Tibial nerve (tissue), 4 donors: ENCODE results near the gene NAXD. TPM values are rescaled to one million over a fixed set of nuclear protein-coding genes. Genes with fewer than 3 reads are reported as not detected.

Source experiments
- DNase-seq, 2 donors: peaks; one replicate each; pipeline ENCODE4 v3.0.0-alpha.2; 2019; ENCODE audit warnings: low spot score in 2 of 2
- H3K27ac ChIP-seq, 4 donors: fragments of 200-600 bp; sonication (generic) in 3 of 4; one replicate each; pipeline ENCODE4 v1.5.1; 2017 to 2019; ENCODE audit warnings: mild to moderate bottlenecking in 1 of 4
- H3K27me3 ChIP-seq, 2 donors: fragments of 200-600 bp; sonication (generic) in 1 of 2; one replicate each; pipeline versions ENCODE4 v1.5.1 to v1.6.0; 2017 to 2019
- H3K36me3 ChIP-seq, 3 donors: fragments of 200-600 bp; sonication (generic); one replicate each; pipeline ENCODE4 v1.5.1; 2018 to 2019
- H3K4me1 ChIP-seq, 4 donors: fragments of 200-600 bp; sonication (generic) in 3 of 4; one replicate each; pipeline ENCODE4 v1.5.1; 2017 to 2019
- H3K4me3 ChIP-seq, 4 donors: fragments of 200-600 bp; sonication (generic) in 3 of 4; one replicate each; pipeline ENCODE4 v1.5.1; 2017 to 2019; ENCODE audit warnings: mild to moderate bottlenecking in 1 of 4, moderate library complexity in 1 of 4
- H3K9me3 ChIP-seq, 4 donors: fragments of 200-600 bp; sonication (generic) in 3 of 4; one replicate each; pipeline ENCODE4 v1.5.1; 2017 to 2019
- CTCF ChIP-seq, 5 experiments: fragments of 200-600 bp in 3 of 5; fragments of 450-650 bp in 2 of 5; sonication (generic) in 3 of 5; IDR thresholded peaks; one replicate each; pipeline ENCODE4 v1.5.1; 2016 to 2019; ENCODE audit warnings: antibody characterized with exemption in 5 of 5, mild to moderate bottlenecking in 3 of 5, moderate library complexity in 2 of 5
- EP300 ChIP-seq, 2 donors: sonication (generic); formaldehyde crosslinking; IDR thresholded peaks; one replicate each; pipeline ENCODE4 v1.6.1; 2017; ENCODE audit warnings: antibody characterized with exemption in 2 of 2, mild to moderate bottlenecking in 1 of 2
- POLR2A ChIP-seq, 2 donors: fragments of 450-650 bp; IDR thresholded peaks; one replicate each; pipeline ENCODE4 v1.6.1; 2017; ENCODE audit warnings: antibody characterized with exemption in 2 of 2, mild to moderate bottlenecking in 2 of 2, moderate library complexity in 2 of 2
- WGBS, 2 donors: methylation state at CpG; one replicate each; pipeline ENCODE4 v1.1.5; 2018; 5-methylcytosine and 5-hydroxymethylcytosine counted together
- total RNA-seq, 4 donors: library from RNA; depleted of rRNA; stranded (reverse); fragments of >200 nt; gene quantifications; one replicate each; pipeline ENCODE4 v1.1.0, GENCODE V29; 2016

NAXD gene
- total RNA-seq, 4 donors from 2014 or later: 27.6 to 45.7 (median 38.5) TPM

- WGBS, 2 donors: 51 to 67% methylated on average over 11 to 13 of the region's 13 CpGs
- Histone ChIP-seq H3K36me3 (peaks cover 6 to 96% (median 6%) of the 10 kb centered on the region in 3 donors), H3K4me1 (peaks cover 0 to 22% (median 3%) of the 10 kb centered on the region in 4 donors), H3K9me3 (no peaks in the 10 kb centered on the region), H3K27me3 (no peaks in the 10 kb centered on the region), H3K4me3 (no peak overlapping the region), H3K27ac (peak overlapping the region in 2 of 4 donors; percentile 49 to 64)
- no peak for DNase-seq
- TF ChIP-seq EP300 (IDR thresholded peaks at IDR 0.05) (no peak), CTCF (IDR thresholded peaks at IDR 0.05) (no peak), POLR2A (IDR thresholded peaks at IDR 0.05) (no peak)
Observed at GRCh38 chr13:110640591-110641029, 25.3 kb downstream of the NAXD start.

- peak overlapping the region in 2 of 4 donors; percentile 49 to 64 for H3K27ac ChIP-seq
- peaks cover 0 to 22% (median 3%) of the 10 kb centered on the region in 4 donors for H3K4me1 ChIP-seq
- H3K36me3 ChIP-seq: peaks cover 6 to 96% (median 6%) of the 10 kb centered on the region in 3 donors
- TF ChIP-seq EP300 (IDR thresholded peaks at IDR 0.05) (no peak), CTCF (IDR thresholded peaks at IDR 0.05) (no peak), POLR2A (IDR thresholded peaks at IDR 0.05) (no peak)
- no peaks in the 10 kb centered on the region for H3K27me3 ChIP-seq
- H3K9me3 ChIP-seq: no peaks in the 10 kb centered on the region
- WGBS, 2 donors: 65 to 74% methylated on average over 16 to 28 of the region's 29 CpGs
- no peak overlapping the region for H3K4me3 ChIP-seq
- peak in 1 of 2 donors; percentile 47 for DNase-seq
Observed at GRCh38 chr13:110641055-110642015, 26.0 kb downstream of the NAXD start.

GRCh38 chr13:110642291-110642981, 27.1 kb downstream of the NAXD start:
- Histone ChIP-seq H3K27me3 (no peaks in the 10 kb centered on the region), H3K4me1 (peaks cover 0 to 22% (median 3%) of the 10 kb centered on the region in 4 donors), H3K9me3 (no peaks in the 10 kb centered on the region), H3K4me3 (no peak overlapping the region), H3K27ac (no peak overlapping the region), H3K36me3 (peaks cover 0 to 96% (median 6%) of the 10 kb centered on the region in 3 donors)
- no peak for DNase-seq
- TF ChIP-seq CTCF (IDR thresholded peaks at IDR 0.05): no peak
- WGBS, 2 donors: 86 to 88% methylated on average over 36 to 40 of the region's 40 CpGs

GRCh38 chr13:110643324-110643723, 28.0 kb downstream of the NAXD start:
- no peaks in the 10 kb centered on the region for H3K9me3 ChIP-seq
- H3K36me3 ChIP-seq: peaks cover 0 to 89% (median under 1%) of the 10 kb centered on the region in 3 donors
- 80 to 88% methylated on average over 11 of the region's 11 CpGs for WGBS, 2 donors
- H3K27me3 ChIP-seq: no peaks in the 10 kb centered on the region
- TF ChIP-seq EP300 (IDR thresholded peaks at IDR 0.05) (no peak), CTCF (IDR thresholded peaks at IDR 0.05) (no peak), POLR2A (IDR thresholded peaks at IDR 0.05) (no peak)
- peaks cover 0 to 22% (median 3%) of the 10 kb centered on the region in 4 donors for H3K4me1 ChIP-seq
- no peak overlapping the region for H3K27ac ChIP-seq
- no peak for DNase-seq
- H3K4me3 ChIP-seq: no peak overlapping the region
